Uterus (tissue), 4 donors: ENCODE measurements around the gene DNMBP. TPM values are rescaled to one million over a fixed set of nuclear protein-coding genes. Genes with fewer than 3 reads are reported as not detected.

Experiments used
- DNase-seq, 2 donors: peaks; one replicate each; pipeline ENCODE4 v3.0.0-alpha.2; 2019 to 2020
- H3K27ac ChIP-seq, 2 donors: fragments of 200-600 bp; sonication (generic); 1 replicate in 1 of 2; 2 replicates in 1 of 2; pipeline ENCODE4 v1.5.1; 2016 to 2018
- H3K27me3 ChIP-seq, 2 donors: fragments of 200-600 bp; sonication (generic); one replicate each; pipeline ENCODE4 v1.5.1; 2018 to 2019; ENCODE audit warnings: control low read depth in 1 of 2
- H3K36me3 ChIP-seq, 2 donors: fragments of 200-600 bp; sonication (generic); one replicate each; pipeline ENCODE4 v1.5.1; 2019; ENCODE audit warnings: control low read depth in 1 of 2
- H3K4me1 ChIP-seq, 2 donors: fragments of 200-600 bp; sonication (generic); one replicate each; pipeline ENCODE4 v1.5.1; 2018 to 2019; ENCODE audit warnings: control low read depth in 1 of 2
- H3K4me3 ChIP-seq, 2 donors: fragments of 200-600 bp; sonication (generic); 1 replicate in 1 of 2; 2 replicates in 1 of 2; pipeline ENCODE4 v1.5.1; 2018 to 2019; ENCODE audit warnings: mild to moderate bottlenecking in 1 of 2
- H3K9me3 ChIP-seq, 2 donors: fragments of 200-600 bp; sonication (generic); one replicate each; pipeline ENCODE4 v1.5.1; 2019; ENCODE audit warnings: control low read depth in 1 of 2
- CTCF ChIP-seq, 4 experiments: fragments of 200-600 bp in 2 of 4; fragments of 450-650 bp in 2 of 4; sonication (generic) in 2 of 4; IDR thresholded peaks; one replicate each; pipeline ENCODE4 v1.5.1; 2016 to 2019; ENCODE audit warnings: antibody characterized with exemption in 4 of 4, mild to moderate bottlenecking in 2 of 4, moderate library complexity in 1 of 4
- POLR2A ChIP-seq, 2 donors: fragments of 450-650 bp; IDR thresholded peaks; one replicate each; pipeline ENCODE4 v1.6.1; 2016; ENCODE audit warnings: antibody characterized with exemption in 2 of 2, mild to moderate bottlenecking in 1 of 2, moderate library complexity in 1 of 2
- intact Hi-C: fragments of 100-400 bp; cut with DNase I; formaldehyde crosslinking; loops from one replicate; pipeline ENCODE4 v1.15.1; 2023; ENCODE audit warnings: low total_unique reads
- total RNA-seq, 4 donors: library from RNA; depleted of rRNA in 3 of 4; stranded (reverse); fragments of >200 nt in 3 of 4; gene quantifications; one replicate each; pipeline versions ENCODE4 v1.1.0 to v1.2.4, GENCODE V29; 2014 to 2023
- donor health status: DM: yes; HTN: yes; CAD: no.

DNMBP gene
- total RNA-seq, 4 donors from 2014 or later: 5.9 to 34.9 (median 22.4) TPM

DNA sequence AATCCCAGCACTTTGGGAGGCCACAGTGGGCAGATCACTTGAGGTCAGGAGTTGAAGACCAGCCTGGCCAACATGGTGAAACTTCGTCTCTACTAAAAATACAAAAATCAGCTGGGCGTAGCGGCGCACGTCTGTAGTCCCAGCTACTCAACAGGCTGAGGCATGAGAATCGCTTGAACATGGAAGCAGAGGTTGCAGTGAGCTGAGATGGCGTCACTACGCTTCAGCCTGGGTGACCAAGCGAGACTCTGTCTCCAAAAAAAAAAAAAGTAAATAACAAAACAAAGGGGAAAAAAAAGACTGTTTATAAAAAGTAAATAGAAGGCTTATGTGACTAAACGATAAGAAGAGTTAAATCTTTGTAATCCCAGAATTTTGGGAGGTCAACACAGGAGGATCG is 15.0 kb upstream of the DNMBP start:
- Histone ChIP-seq H3K9me3 (no peaks in the 10 kb centered on the region), H3K4me1 (no peaks in the 10 kb centered on the region), H3K36me3 (no peaks in the 10 kb centered on the region), H3K27ac (no peak overlapping the region), H3K4me3 (no peak overlapping the region), H3K27me3 (no peaks in the 10 kb centered on the region)
- intact Hi-C loops: no loop called here
- DNase-seq: no peak
- TF ChIP-seq POLR2A (IDR thresholded peaks at IDR 0.05): no peak
- TF ChIP-seq CTCF (IDR thresholded peaks at IDR 0.05): no peak

DNA sequence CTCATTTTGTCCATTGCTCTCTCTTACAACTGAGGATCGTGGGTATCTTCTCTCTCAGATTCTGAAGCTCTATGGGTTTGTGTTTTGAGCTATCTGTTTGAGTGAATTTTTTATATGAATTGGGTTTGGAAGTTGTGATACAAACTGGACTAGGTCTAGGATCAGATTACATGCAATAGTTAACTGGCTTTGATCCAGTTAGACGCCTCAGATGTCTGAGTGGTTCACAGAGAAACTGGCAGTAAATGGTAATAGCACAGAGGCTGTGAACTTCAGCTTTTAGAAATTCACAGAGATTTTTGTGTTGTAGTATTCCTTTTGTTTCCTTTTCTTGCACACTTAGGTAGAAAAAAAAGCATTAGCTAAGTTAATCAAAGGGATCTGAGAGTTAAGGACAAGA is 12.7 kb upstream of the DNMBP start:
- intact Hi-C loops: no loop called here
- Histone ChIP-seq H3K9me3 (no peaks in the 10 kb centered on the region), H3K36me3 (no peaks in the 10 kb centered on the region), H3K27me3 (no peaks in the 10 kb centered on the region), H3K4me3 (no peak overlapping the region), H3K4me1 (no peaks in the 10 kb centered on the region), H3K27ac (no peak overlapping the region)
- TF ChIP-seq CTCF (IDR thresholded peaks at IDR 0.05): no peak
- TF ChIP-seq POLR2A (IDR thresholded peaks at IDR 0.05): no peak
- no peak for DNase-seq

GRCh38 chr10:100021322-100021721 is 11.6 kb upstream of the DNMBP start:
- intact Hi-C loops: no loop called here
- Histone ChIP-seq H3K4me1 (no peaks in the 10 kb centered on the region), H3K4me3 (no peak overlapping the region), H3K36me3 (no peaks in the 10 kb centered on the region), H3K27ac (no peak overlapping the region), H3K27me3 (no peaks in the 10 kb centered on the region), H3K9me3 (no peaks in the 10 kb centered on the region)
- no peak for DNase-seq
- TF ChIP-seq POLR2A (IDR thresholded peaks at IDR 0.05) (no peak), CTCF (IDR thresholded peaks at IDR 0.05) (no peak)

- Histone ChIP-seq H3K4me3 (no peak overlapping the region), H3K4me1 (no peaks in the 10 kb centered on the region), H3K27ac (no peak overlapping the region), H3K9me3 (no peaks in the 10 kb centered on the region), H3K36me3 (no peaks in the 10 kb centered on the region), H3K27me3 (no peaks in the 10 kb centered on the region)
- no peak for DNase-seq
- intact Hi-C loops: no loop called here
- TF ChIP-seq POLR2A (IDR thresholded peaks at IDR 0.05) (no peak), CTCF (IDR thresholded peaks at IDR 0.05) (no peak)
These were observed 11.1 kb upstream of the DNMBP start for GRCh38 chr10:100020886-100021253.

DNA sequence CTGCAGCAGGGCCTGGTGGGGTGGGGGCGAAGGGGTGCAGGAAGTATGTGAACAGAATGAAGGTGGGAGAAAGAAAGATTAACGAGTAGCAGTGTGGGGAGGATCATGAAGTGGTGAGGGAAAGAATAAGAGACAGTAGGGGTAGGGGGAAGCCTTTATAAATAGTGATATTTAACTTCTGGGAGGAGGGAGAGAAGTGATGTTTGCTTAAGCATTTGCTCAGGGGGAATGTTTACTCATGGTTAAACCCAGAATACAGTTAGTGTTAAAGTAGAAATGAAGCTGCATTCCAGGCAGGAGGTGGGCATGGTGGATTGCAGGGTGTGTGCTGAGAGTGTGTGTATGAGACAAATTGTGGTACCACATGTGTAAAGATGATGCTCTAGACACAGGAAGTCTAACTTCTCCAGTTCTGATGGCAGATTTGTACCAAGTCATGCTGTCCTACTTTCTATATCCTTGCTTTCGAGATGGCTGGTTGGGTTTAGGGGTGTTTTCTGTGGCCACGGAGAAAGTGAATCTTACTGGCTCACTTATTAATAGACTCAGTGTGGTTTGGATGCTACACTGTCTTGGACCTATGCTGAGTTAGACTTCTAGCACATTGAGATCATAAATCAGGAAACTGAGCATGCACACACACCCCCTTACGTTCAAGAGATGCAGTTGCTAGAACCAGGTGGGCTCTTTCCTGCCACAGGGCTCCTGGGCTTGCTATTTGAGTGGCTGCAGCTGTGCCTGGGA is 10.6 kb upstream of the DNMBP start:
- Histone ChIP-seq H3K36me3 (no peaks in the 10 kb centered on the region), H3K9me3 (no peaks in the 10 kb centered on the region), H3K4me3 (no peak overlapping the region), H3K4me1 (no peaks in the 10 kb centered on the region), H3K27ac (no peak overlapping the region), H3K27me3 (no peaks in the 10 kb centered on the region)
- intact Hi-C loops: no loop called here
- no peak for TF ChIP-seq CTCF (IDR thresholded peaks at IDR 0.05)
- TF ChIP-seq POLR2A (IDR thresholded peaks at IDR 0.05): no peak
- DNase-seq: no peak
